Hematopoietic multipotent progenitor cell treated with erythropoietin and hydrocortisone succinate and interleukin-3 and kit ligand, for 6 days (in vitro differentiated cells): Measurements from ENCODE around the gene LRRC36.

Experiments
- DNase-seq: peaks from one replicate; pipeline ENCODE4 v3.0.0-alpha.2; 2015

The LRRC36 gene

DNA sequence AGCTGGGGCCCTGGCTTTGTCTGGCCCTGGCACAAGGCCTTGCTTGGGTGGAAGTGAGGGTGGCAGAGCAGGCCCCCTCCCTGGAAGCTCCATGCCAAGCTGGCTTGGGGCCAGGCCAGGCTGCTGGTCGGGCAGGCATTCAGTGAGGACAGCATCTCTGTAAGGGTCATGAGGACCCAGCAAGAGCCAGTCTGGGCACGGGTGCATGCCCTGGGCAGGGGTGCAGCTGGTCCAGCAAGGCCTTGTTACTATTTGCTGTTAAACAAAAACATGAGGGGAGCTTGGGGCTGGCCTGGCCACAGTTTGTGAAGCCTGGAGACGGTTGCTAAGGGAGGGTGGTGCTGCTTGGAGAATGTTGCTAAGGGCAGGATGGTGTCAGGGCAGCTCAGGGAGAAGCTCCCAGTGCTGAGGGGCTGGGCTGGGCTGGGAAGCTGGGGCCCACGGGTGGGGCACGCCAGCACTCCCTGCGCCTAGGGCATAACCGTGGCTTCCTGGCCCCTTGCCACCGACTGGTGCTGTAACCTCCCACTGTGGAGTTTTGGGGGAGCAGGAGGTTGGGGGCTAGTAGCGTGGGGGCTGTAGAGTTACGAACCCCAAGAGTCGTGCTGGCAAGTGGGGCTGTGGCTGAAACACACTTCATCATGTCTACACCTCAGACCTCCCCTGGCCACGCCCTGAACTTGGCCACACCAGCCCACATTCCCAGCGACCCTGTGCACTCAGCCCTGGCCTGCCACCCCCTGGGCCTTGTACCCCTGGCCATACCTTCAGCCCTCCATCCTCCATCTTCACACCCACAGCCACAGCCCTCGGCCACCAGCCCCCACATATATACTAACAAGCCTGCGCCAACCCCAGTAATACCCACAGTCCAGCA lies 65.0 kb downstream of the LRRC36 start:
- no peak for DNase-seq

DNA sequence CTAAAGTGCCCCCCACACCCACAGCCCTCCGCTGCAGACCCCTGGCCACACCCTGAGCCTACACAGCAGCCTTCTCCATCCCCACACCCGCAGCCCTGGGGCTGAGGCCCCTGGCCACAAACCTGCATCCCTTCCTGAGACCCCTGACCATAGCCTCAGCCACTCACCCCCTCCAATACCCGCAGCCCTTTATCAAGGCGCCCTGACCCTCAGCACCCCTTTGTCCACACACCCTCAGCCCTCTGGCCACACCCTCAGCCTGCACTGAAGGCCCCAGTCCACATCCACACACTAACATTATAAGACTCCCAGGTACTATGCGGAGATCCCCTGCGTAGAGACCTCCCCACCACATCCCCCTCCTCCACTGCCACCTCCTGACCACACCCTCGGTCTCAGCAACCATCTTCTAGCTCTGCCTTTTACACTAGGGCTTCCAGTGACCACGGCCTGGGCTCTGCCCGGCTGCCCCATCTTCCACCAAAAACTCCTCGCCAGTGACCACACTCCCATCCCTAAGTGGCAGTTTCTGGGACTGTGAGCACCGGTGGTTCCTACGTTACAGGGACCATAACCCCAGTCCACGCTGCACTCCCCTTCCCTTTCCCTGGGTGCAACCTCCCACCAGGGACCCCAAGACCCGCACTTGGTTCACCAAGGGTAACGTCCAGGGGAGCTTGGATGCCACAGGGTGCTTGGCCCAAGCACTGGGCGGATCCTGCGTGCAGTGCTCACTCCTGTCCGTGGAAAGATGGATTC lies 65.9 kb downstream of the LRRC36 start:
- DNase-seq, result no peak

DNA sequence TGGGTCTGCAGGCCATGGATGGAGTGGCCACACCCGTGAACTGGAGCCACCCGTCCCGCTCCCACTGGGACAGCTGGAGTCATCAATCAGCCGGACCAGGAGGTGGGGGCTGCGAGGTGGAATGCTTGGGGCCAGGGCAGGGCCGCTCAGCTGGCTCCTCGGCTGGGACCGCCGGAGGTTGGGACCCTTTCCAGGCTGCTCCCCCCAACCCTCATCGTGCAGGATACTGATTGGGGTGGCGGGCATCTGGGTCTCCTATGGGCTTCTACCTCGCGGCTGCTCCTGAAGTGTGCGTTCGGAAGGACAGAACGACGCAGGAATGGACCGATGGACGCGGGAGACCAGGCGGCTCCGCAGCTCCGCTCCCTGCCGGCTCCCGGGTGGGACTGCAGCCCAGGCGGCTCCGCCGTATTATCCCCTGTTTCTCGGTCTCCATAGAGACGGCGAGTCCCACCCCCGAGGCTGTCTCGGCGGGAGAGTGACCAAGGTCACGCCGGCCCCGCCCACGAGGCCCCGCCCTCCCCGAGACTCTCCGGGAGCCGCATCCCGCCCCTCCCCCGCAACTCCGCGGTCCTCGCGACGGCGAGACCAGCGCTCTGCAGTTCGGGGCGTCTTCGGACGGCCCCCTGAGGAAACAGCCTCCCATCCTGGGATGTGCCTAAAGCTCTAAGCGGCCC lies 66.6 kb downstream of the LRRC36 start, which contains the start of gene TPPP3:
TPPP3 (minus strand) TSS at position 388 of the 677 bp plus-strand sequence. CDS start 2,387 bp downstream, outside the sequence.
- DNase-seq, result peak; percentile 74

DNA sequence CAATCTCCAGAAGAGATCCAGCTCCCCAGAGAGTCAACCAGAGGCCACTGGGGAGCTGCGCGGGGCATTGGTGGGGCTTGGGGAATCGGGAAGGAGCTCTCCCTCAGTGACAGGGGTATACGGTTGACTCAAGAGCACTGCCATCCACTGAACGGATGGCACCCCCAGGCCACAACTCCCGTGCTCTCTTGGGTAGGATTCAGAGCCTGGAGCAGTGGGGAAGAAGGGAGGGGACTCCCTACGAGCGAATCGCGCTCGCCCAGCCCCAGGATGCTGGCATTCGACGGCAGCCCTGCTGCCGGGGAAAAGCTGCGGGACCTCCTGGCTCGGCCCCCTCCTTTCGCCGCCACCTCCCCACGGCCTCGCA lies 67.2 kb downstream of the LRRC36 start:
- no peak for DNase-seq

DNA sequence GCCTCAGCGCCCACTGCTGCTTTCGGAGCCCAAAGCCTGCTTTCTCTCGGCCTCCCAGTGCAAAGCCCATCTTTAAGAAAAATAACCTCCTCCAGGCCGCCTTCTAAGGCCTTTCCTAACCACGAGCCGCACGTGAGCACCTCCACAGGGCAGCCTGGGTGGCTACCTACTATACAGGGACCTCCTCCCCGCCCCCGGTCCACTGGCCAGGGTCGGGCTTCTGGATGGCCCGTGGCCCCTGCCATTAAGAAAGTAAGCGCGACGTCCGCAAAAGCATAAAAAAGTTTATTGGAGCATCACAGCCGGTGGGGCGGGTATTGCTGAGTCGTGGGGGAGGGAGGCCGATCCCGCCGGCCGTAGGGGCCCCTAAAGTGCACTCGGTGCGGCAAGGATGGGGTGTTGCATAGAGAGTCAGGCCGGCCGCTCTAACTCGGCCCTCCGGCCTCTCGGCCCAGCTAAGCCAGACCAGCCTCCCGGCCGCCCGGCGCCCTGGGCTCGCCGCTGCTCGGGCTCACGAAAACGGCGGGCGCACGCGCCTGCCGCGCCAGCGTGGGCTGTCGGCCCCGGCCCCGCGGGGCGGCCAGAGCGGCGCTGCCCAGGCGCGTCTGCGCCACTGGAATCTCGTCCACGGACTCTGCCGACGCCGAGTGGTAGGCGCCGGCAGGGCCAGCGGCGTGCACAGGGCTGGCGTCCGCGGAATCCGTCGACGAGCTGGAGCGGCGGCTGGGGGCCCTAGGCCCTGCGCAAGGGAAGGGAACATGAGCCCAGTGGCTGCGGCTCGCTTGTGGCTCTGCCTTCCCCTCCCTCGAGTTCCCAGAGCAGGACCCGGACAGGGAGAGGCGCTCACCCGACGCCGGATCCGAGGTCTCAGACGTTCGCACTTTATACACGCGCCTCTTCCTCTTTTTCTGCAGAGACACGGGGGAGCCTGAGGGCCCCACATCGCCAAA lies 67.8 kb downstream of the LRRC36 start:
- DNase-seq, result peak; percentile 51

DNA sequence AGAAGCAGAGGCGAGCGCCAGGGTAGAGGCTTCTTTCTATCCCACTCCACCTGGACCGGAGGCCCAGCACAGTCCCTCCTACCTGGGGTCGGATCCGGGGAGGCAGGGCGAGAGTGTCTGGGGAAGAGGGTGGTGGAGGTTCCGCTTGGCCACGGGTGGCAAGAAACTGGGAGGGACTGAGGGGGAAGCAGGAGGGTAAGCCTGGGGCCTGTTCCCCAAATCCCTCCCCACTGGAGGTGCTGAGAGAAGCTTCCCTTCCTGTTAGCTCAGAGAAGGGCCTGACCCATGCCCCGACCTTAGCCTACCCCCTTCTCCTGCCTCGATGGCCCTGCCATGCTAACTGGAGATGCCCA lies 68.5 kb downstream of the LRRC36 start:
- DNase-seq, result no peak

DNA sequence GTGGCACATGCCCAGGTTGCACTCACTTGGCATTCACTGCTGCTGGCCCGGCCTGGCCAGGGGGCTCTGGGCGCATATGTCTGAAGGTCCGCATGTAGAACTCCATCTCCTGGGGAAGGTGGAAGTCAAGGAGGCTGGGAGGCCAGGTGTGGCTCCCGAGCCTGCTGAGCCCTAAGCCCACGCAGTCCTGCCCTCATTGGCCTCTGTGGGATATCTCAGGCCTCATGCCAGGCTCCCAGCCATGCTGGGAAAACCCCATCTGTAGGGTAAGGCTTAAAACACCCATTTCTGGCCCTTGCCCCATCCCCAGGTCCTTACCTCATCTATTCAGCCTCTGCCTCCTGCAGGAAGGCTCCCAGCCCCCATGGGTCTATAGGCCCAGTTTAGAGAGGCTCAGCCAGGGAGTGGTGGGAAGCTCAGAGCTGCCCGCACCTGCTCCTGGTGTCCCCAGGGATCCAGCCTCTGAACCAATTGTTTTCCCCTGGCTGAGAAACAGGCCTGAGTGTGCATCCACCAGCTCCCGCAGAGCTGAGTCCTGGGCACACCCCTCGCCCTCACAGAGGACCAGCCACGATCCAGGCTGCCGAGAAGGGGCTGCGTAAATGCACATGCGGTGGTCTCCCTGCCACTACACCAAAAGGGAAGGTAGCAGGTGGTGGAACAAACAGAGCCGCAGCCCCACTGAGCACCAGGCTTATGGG lies 69.0 kb downstream of the LRRC36 start:
- DNase-seq, result no peak

DNA sequence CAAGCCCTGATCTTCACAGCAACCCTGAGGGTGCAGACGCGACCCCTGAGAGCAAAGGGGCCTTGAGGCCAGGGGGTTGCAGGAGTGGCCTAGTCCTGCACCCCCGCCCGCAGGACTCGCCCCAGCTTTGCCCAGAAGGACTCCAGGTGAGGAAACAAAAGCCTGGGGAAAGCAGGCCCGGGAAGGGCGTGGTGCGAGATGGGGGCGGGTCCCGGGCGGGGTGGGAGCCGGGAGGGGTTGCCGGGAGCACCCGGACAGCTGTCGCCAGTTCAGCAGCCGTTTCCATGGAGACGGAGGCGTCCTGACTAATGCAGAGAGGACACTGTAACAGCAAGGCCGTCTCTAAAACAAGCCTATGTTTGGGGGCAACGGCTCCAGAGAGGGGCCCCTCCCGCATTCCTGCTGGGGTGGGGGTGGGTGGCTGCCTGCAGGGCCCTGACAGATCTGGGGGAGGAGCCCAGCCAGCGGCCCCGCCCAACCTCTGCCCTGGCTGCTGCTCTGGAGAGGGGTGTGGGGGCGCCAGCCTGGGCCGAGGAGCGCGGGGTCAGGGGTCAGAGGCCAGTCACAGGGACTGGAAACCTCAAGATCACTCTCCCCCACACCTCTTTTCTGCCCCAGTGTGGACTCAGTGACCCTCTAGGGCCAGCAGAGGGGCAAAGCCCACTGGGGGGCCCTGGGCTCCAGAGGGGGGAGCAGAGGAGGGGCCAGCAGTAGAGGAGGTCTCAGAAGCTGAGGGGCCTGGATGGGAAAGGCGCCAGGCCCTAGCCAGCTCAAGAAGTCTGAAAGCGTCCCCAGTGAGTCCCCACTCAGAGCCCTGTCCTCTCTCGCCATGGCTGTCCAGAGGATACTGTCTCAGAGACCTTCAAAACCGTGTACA lies 69.8 kb downstream of the LRRC36 start:
- peak; percentile 59 for DNase-seq

DNA sequence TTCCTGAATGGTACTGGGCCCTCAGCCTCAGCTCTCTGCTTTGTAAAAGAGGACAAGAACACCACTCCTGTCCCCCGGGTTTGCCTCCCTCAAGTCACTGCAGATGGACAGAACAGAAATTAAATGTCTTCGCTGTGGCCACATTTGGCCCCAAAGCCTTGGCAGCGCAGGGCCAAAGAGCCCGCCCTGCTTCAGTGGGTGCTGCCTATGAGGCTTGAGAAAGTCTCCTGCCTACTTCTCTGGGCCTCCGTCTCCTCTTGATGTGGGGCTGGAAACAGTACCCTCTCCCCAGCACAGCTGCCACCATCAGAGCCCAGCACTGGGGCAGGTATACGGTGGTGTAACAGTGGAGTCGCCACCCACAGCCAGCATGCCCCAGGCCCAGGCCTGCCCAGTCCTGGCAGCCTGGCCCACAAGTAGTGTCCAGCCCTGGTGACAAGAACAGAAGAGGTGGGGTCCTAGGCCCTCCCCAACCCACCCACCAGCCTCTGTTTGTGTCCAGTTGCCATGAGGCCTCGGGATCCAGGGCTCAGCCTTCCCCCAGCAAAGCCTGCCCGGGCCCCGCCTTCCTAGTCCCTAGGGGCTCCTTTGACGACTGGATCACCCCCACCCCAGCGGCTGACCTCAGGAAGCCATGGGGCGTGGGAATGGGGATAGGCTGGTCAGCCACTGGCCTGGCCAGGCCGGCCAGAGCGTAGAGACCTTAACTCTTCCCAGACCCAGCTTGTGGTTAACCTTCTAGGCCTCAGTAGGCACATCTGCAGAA lies 70.6 kb downstream of the LRRC36 start:
- DNase-seq, result no peak

DNA sequence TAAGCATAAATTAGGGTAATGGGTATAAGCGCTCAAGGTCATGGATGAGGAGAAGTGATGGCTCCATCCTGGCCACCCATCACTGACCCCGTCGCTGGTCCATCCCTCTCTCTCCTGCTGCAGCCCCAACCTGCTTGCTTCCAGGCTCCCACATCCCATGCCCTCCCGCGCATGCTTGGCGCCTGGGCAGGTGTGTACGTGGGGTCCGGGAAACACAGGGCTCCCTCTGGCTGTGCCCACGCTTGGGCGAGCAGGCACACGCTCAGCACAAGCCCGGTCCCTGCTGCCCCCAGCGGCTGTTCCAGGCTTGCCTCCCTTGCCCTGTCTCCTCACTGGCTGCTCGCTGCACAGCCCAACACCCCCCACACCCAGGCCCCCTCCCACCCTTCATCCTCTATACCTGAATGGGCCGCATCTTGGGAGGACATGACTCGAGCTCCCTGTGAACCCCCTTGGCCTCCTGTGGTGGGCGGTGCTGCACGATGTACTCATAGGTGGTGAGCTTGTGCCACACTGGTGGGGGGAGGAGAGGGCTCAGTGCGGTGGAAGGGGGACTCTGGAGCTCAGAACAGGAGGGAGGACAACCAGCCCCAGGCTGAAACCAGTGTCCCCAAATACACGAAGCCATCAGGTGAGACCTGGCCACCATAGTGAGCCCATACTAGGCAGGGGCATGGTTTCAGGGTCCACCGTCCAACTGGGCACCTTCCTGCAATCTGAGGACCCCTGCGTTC lies 71.4 kb downstream of the LRRC36 start:
- no peak for DNase-seq

DNA sequence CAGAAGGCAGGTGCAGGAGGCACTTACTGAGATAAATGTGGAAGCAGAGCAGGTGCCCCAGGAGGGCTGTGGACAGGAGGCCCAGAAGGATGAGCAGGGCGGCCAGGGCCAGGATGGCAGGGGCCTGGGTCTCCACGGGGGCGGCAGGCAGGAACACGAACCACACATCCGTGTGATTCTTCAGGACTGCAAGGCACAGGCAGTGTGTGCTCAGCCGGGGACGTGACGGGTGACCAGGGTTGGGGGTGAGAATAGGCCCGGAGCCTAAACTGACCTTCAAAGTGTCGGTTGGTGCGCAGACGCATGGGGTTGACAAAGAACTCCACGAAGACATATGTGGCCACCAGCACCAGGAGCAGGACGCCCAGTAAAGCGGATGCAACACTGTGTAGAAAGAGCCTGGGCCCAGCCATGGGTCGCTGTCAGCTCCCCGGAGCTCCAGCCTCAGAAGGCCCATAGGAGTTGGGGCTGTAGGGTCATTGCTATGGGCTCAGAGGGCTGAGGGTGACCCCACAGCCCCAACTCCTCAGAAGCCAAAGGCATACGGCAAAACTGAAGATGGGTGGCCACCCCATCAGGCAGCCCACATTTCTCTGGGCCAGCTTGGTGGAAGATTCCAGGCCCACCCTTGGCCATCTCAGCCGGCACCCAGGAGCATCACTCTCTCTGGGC lies 72.1 kb downstream of the LRRC36 start:
- no peak for DNase-seq

DNA sequence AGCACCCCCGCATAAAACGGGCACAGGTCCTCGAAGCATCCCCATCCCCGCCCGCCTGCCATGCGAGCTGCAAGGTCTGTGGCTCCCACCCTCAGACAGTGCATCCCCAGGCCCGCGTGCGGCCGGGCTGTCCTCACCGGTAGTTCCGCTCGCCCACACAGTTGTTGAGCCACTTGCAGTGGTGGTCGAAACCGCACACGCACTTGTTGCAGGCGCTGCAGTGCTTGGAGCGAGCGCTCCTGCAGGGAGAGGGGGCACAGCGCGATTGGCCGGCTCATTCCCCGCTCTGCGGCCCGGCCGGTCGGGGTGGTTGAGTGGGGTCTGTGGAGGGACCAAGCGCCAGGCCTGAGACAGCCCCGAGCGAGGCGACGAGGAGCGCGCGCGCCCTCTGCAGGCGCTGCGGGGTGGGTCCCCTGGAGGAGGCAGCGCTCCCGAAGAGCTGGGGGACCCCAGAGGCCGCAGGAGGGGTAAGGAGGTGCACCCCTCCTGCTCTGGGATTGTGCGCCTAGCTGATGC lies 72.7 kb downstream of the LRRC36 start:
- DNase-seq, result peak; percentile 62

DNA sequence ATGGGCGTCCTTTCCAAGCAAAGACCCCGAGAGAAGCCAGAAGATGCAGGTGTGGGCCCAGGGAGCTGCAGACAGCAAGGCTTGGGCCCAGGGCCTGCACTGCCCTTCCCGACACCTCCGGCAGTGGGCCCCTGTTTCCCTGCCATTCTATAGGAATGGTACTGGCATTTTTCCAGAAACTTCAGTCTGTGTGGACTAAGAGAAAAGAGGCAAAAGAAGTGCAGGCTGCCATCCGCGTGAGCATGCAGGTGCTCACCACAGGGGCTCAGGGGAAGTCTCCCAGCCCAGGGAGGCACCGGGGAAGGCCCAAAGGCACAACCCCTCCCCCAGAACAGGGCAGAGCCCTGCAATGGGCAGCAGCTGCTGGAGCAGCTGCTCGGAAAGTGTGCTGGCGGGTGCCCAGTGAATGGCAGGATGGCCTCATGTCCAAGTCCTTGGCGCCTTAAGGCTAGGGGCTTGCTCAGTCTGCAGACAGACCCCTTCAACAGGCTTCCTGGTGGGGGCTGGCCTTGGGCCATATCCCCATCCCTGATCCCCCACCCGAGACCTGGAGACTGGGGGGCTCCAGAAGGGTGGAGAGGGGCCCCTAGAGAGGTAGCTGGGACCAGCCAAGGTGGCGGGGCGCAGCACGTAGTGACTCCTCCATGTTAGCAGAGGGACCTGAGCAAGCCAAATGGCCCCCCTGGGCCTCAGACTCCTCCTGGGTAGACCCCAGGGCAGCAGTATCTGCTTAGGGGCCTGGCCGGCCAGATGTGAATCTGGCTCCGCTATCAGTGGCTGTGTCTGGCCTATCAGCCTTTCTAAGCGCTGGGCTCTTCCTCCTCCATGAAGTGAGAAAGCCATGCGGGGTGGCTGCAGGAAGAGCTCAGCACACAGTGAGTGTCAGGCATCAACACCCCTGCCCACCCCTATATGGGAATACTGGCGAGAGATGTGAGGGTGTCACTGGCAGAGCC lies 73.4 kb downstream of the LRRC36 start:
- no peak for DNase-seq

DNA sequence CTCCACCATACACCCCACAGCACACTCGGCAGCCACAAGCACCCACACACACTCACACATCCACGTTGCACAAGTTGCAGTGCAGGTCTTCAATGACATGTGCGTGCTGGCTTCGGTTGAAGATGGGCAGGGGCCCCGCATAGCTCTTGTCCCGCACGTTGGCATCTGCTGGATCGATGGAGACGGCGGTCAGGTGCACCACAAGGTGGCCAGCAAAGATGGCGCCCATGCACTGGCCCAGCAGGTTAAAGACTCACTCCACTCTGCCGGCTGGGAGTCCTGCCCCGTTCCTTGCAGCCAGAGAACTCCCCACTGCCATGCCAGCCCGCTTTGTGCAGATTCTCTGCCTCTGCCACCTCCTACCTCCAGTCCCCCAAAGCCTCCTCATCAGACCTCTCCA lies 74.3 kb downstream of the LRRC36 start:
- DNase-seq, result no peak

DNA sequence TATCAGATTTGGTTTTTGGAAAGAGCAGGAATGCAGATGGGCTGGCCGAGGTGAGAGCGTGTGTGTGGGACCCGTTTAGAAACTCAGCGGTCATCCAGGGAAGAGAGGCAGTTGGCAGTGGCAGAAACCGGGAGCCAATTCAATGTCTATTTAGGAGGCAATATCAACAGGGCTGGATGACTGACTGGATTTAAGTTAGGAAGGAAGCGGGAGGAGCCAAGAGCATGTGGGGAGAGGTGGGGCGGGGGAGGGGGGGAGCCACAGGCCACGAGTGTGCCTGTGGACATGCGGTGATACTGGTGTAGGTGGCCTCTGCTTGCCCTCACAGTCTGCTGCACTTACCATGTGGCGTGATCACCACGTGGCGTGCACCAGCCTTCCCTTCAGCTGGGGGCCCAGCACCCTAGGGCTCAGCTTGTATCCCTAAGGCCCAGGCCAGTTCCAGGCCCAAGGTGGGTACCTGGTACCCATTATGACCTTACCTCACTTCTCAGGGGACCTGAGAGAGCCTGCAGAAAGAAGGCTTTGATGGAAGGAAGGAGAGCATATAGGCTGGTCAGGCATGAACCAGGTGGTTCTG lies 77.5 kb downstream of the LRRC36 start:
- DNase-seq, result no peak

DNA sequence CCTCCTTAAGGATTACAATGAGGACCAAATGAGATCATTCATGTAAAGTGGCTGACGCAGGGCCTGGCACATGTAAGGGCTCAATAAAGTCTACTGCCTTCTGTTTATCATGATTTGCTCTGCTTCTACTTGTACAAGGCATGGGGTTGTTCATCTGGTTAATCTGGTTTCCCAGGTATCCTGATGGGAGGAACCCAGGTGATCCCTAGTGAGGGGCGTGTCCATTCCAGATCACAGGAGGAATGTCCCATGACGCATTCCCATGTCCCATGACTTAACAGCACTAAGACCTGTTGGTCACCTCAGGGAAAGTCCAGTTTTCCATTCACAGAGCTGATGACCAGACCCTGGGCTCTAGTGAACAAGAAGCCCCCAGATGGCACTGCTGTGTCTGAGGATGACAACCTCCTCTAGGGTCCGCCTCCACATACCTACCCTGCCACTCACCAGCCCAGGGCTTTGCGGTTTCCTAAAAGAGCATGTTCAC lies 78.2 kb downstream of the LRRC36 start:
- DNase-seq, result no peak

DNA sequence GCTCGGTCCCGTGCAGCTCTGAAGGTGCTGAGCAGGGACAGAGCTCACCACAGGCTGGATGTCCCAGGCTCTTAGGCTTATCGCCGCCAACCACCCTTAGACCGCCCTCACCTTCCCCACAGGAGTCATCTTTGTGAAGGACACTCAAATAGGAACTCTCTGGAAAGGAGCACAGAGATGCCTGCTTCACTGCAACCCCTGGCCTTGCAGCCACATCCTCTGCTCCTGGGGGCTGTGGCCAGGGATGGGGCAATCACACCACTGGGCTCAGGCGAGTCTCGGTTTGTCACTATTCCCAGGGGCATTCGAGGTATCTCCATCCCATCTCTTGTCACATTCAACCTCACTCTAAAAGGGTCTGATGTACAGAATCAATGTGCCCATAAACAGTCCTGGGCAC lies 78.7 kb downstream of the LRRC36 start:
- DNase-seq, result no peak
